Neuronal stem cell (in vitro differentiated cells): ENCODE data around the gene TAX1BP3.
A peak's percentile ranks its signal among the peaks of the same experiment; 100 is the strongest.

Experiments
- DNase-seq: peaks from one replicate; pipeline ENCODE4 v3.0.0-alpha.2; 2013; ENCODE audit warnings: low spot score
- H2AFZ ChIP-seq: one replicate; pipeline ENCODE4 v1.6.1; 2013; ENCODE audit warnings: mild to moderate bottlenecking, low read length, inconsistent platforms
- H2AK5ac ChIP-seq: 2 replicates; pipeline ENCODE4 v1.6.1; 2013; ENCODE audit warnings: low read depth, mild to moderate bottlenecking, inconsistent platforms, low read length, moderate library complexity, mixed read lengths
- H2BK120ac ChIP-seq: 2 replicates; pipeline ENCODE4 v1.6.1; 2013; ENCODE audit warnings: low read depth, mild to moderate bottlenecking, inconsistent platforms, low read length, moderate library complexity, mixed read lengths
- H2BK12ac ChIP-seq: one replicate; pipeline ENCODE4 v1.6.1; 2013; ENCODE audit warnings: low read length, inconsistent platforms
- H2BK15ac ChIP-seq: 2 replicates; pipeline ENCODE4 v1.6.1; 2013; ENCODE audit warnings: mild to moderate bottlenecking, low read length, inconsistent platforms, mixed read lengths
- H2BK5ac ChIP-seq: one replicate; pipeline ENCODE4 v1.6.1; 2013; ENCODE audit warnings: inconsistent platforms, mild to moderate bottlenecking, low read length, moderate library complexity
- H3K14ac ChIP-seq: one replicate; pipeline ENCODE4 v1.6.1; 2013; ENCODE audit warnings: low read length, inconsistent platforms
- H3K18ac ChIP-seq: 2 replicates; pipeline ENCODE4 v1.6.1; 2013; ENCODE audit warnings: low read length, inconsistent platforms
- H3K23ac ChIP-seq: 2 replicates; pipeline ENCODE4 v1.6.1; 2013; ENCODE audit warnings: low read depth, mild to moderate bottlenecking, mixed read lengths, low read length, inconsistent platforms; ENCODE audit not compliant: poor library complexity
- H3K27ac ChIP-seq: replicated peaks from 3 replicates; pipeline ENCODE4 v1.5.1; 2013; ENCODE audit warnings: low read length, inconsistent platforms
- H3K27me3 ChIP-seq, 3 experiments: 2 replicates each; pipeline ENCODE4 v1.6.1; 2013; ENCODE audit warnings: low read length in 3 of 3, mild to moderate bottlenecking in 2 of 3, inconsistent platforms in 1 of 3, low read depth in 1 of 3, mixed read lengths in 1 of 3, moderate library complexity in 1 of 3; ENCODE audit not compliant: control insufficient read depth in 3 of 3, insufficient read depth in 3 of 3
- H3K36me3 ChIP-seq, 2 donors: replicated peaks in 1 of 2; 2 replicates each; pipeline ENCODE4 v1.6.1; 2013; ENCODE audit warnings: low read length in 2 of 2; ENCODE audit not compliant: control insufficient read depth in 2 of 2, insufficient read depth in 2 of 2
- H3K4ac ChIP-seq: 2 replicates; pipeline ENCODE4 v1.6.1; 2013; ENCODE audit warnings: inconsistent platforms, mild to moderate bottlenecking, low read length, moderate library complexity
- H3K4me1 ChIP-seq, 2 donors: 1 replicate in 1 of 2; 2 replicates in 1 of 2; pipeline ENCODE4 v1.6.1; 2013; ENCODE audit warnings: low read length in 2 of 2, low read depth in 1 of 2; ENCODE audit not compliant: control insufficient read depth in 2 of 2, insufficient read depth in 1 of 2
- H3K4me2 ChIP-seq: one replicate; pipeline ENCODE4 v1.6.1; 2013; ENCODE audit warnings: mild to moderate bottlenecking, low read length, inconsistent platforms; ENCODE audit not compliant: insufficient read depth, poor library complexity, severe bottlenecking
- H3K4me3 ChIP-seq, 2 donors: 2 replicates each; pipeline ENCODE4 v1.5.1; 2013; ENCODE audit warnings: low read length in 2 of 2, mild to moderate bottlenecking in 2 of 2, inconsistent platforms in 1 of 2, moderate library complexity in 1 of 2
- H3K79me1 ChIP-seq: one replicate; pipeline ENCODE4 v1.6.1; 2013; ENCODE audit warnings: low read depth, mild to moderate bottlenecking, inconsistent platforms, low read length, moderate library complexity
- H3K9ac ChIP-seq: one replicate; pipeline ENCODE4 v1.6.1; 2013; ENCODE audit warnings: mild to moderate bottlenecking, low read depth, low read length, inconsistent platforms; ENCODE audit not compliant: poor library complexity
- H3K9me3 ChIP-seq, 2 donors: replicated peaks in 1 of 2; 2 replicates each; pipeline versions ENCODE3 to v1.6.1; 2013; ENCODE audit warnings: low read length in 2 of 2, mild to moderate bottlenecking in 2 of 2, inconsistent platforms in 1 of 2, low read depth in 1 of 2, mixed read lengths in 1 of 2, moderate library complexity in 1 of 2; ENCODE audit not compliant: control insufficient read depth in 2 of 2, insufficient read depth in 1 of 2
- H4K8ac ChIP-seq: one replicate; pipeline ENCODE4 v1.6.1; 2013; ENCODE audit warnings: low read depth, mild to moderate bottlenecking, inconsistent platforms, low read length, moderate library complexity
- H4K91ac ChIP-seq: one replicate; pipeline ENCODE4 v1.6.1; 2013; ENCODE audit warnings: low read length, low read depth, mild to moderate bottlenecking, inconsistent platforms; ENCODE audit not compliant: poor library complexity
- WGBS, 2 donors: extraction: QIAGEN DNeasy Blood & Tissue Kit; methylation state at CpG; one replicate each; pipeline ENCODE4 v1.1.7; 2013; ENCODE audit warnings: missing lambda C conversion rate in 2 of 2, mixed read lengths in 1 of 2; ENCODE audit not compliant: insufficient read length in 2 of 2, insufficient replicate concordance in 1 of 2; ENCODE audit errors: extremely low coverage in 2 of 2; 5-methylcytosine and 5-hydroxymethylcytosine counted together

TAX1BP3 gene

DNA sequence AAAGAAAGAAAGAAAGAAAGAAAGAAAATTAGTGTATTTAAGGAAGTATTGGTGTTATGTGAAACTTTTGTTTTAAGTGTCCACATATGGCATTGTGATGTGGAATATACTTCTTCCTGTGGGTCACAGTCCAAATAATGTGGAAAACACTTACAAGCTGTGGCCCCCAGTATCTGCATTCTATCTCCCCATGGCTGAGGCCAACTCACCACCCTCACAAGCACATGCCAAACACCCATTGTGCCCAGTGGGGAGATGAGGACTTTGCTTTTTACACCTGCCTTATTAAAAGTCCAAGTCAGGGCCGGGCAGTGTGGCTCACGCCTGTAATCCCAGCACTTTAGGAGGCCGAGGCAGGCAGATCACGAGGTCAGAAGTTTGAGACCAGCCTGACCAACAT is 31.6 kb upstream of the TAX1BP3 start:
- Histone ChIP-seq H3K4ac (no peak overlapping the region), H4K8ac (no peak overlapping the region), H3K36me3 (no peaks in the 10 kb centered on the region), H3K23ac (no peak overlapping the region), H2BK15ac (no peak overlapping the region), H3K14ac (no peak overlapping the region), H2AFZ (no peak overlapping the region), H2AK5ac (no peak overlapping the region), H3K9ac (no peak overlapping the region), H3K4me2 (no peak overlapping the region), H3K4me1 (peaks cover 3 to 8% of the 10 kb centered on the region in 2 donors), H3K18ac (no peak overlapping the region), H3K27ac (no peak overlapping the region), H2BK120ac (no peak overlapping the region), H3K4me3 (no peak overlapping the region), H2BK12ac (no peak overlapping the region), H4K91ac (no peak overlapping the region), H2BK5ac (no peak overlapping the region), H3K79me1 (no peaks in the 10 kb centered on the region), H3K27me3 (peaks cover 15 to 34% (median 31%) of the 10 kb centered on the region in 3 experiments), H3K9me3 (peaks cover 7 to 9% of the 10 kb centered on the region in 2 donors)
- WGBS, 2 donors: no CpG with 5 or more reads among the region's 4 CpGs
- DNase-seq: no peak

DNA sequence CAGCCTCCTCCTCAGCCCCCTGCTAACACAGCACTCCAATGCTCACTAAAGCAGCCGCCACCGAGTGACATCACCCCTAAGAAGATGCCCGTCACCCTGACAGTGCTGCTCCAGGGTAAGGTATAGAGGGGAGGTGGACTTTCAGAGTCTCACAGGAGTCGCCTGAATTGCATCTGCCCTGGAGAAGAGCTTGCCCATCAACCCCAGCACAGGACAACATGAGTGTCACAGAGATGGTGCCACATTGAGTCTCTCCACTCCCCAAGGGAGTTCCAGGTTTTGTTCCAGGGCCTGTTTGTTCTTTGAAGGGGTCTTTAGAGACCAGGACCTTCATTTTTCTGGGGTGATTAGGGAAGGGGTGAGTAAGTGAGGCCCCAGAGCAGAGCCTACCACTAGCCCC is 29.8 kb upstream of the TAX1BP3 start:
- Histone ChIP-seq H3K9ac (no peak overlapping the region), H3K18ac (no peak overlapping the region)

DNA sequence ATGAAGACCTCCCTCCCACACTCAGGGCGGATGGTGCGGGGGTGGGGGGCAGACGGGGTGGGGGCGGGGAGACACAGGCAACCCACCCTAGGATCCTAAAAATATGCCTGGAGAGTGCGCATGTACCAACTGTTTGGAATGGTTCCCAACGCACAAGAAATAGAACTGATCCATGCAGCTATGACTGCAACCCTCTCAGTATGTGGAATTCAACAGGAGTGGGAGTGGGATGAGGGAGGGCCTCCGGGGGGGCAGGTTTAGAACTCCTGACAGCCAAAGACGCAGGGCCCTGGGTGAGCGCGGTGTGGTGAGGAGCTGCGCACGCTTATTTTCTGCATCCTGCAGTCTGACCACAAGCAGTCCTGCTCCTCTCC is 28.7 kb upstream of the TAX1BP3 start:
- no CpG with 5 or more reads among the region's 12 CpGs for WGBS, 2 donors
- Histone ChIP-seq H2BK12ac (no peak overlapping the region), H4K91ac (no peak overlapping the region), H3K9me3 (peaks cover 7 to 9% of the 10 kb centered on the region in 2 donors), H3K36me3 (no peaks in the 10 kb centered on the region), H3K18ac (no peak overlapping the region), H2BK120ac (no peak overlapping the region), H3K9ac (no peak overlapping the region), H3K4me1 (peaks cover 6 to 8% of the 10 kb centered on the region in 2 donors), H3K79me1 (no peaks in the 10 kb centered on the region), H2AFZ (no peak overlapping the region), H3K14ac (no peak overlapping the region), H3K23ac (no peak overlapping the region), H2AK5ac (no peak overlapping the region), H3K27me3 (peaks cover 20 to 50% (median 42%) of the 10 kb centered on the region in 3 experiments), H2BK15ac (no peak overlapping the region), H3K4me3 (no peak overlapping the region), H3K4me2 (no peak overlapping the region), H3K4ac (no peak overlapping the region), H4K8ac (no peak overlapping the region), H2BK5ac (no peak overlapping the region), H3K27ac (no peak overlapping the region)
- DNase-seq: no peak

More for the DNA sequence above, 29.8 kb upstream of the TAX1BP3 start:
- peaks cover 20 to 48% (median 42%) of the 10 kb centered on the region in 3 experiments for H3K27me3 ChIP-seq
- no peak overlapping the region for H3K4me2 ChIP-seq
- H2BK5ac ChIP-seq: no peak overlapping the region
- no CpG with 5 or more reads among the region's 4 CpGs for whole genome bisulfite sequencing, 2 donors
- no peak overlapping the region for H2BK120ac ChIP-seq
- no peak overlapping the region for H3K23ac ChIP-seq
- no peak overlapping the region for H2AK5ac ChIP-seq
- H2BK12ac ChIP-seq: no peak overlapping the region
- H3K9me3 ChIP-seq: peaks cover 7 to 9% of the 10 kb centered on the region in 2 donors
- no peak overlapping the region for H4K8ac ChIP-seq
- DNase-seq: no peak
- H3K27ac ChIP-seq: no peak overlapping the region
- H3K36me3 ChIP-seq: no peaks in the 10 kb centered on the region
- H3K14ac ChIP-seq: no peak overlapping the region
- H2AFZ ChIP-seq: no peak overlapping the region
- H3K4ac ChIP-seq: no peak overlapping the region
- H4K91ac ChIP-seq: no peak overlapping the region
- no peak overlapping the region for H3K4me3 ChIP-seq
- H3K79me1 ChIP-seq: no peaks in the 10 kb centered on the region
- H2BK15ac ChIP-seq: no peak overlapping the region
- peaks cover 6 to 8% of the 10 kb centered on the region in 2 donors for H3K4me1 ChIP-seq

DNA sequence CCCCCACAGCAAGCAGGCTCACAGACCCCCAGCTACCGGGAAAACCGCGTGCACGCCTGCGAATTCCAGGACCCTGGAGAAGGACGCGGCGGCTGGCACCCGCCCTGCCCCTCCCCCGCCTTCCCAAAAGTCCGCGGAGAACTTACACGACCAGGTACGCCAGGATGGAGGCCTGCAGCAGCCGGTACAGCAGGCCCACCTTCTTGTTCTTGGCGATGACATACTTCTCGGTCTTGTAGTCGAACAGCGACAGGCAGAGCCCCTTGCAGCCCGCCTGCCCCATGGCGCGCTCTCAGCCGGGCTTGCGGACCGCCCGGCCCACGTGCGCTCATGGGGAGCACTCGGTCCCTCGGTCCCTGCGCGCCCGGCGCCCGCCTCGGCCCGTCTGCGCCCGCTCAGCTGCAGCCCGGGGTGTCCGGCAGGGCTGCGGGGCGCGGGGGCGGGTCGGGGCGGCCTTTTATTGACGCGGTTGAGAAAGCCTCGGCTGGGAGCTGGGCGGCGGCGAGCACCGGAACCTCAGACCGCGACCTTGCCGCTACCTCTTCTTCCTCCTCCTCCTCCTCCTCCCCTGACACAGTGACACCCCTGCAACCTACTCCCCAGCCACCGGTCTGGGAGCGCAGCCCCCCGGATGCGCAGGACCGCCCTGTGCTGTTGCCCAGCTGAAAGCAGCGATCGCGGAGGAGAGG is 27.5 kb upstream of the TAX1BP3 start, which contains the start of gene P2RX5:
Gene P2RX5, minus strand, starts transcription at position 433 of the 689 bp plus-strand sequence. Its CDS starts 150 bp downstream, at position 283.
- Histone ChIP-seq H3K36me3 (no peaks in the 10 kb centered on the region), H4K8ac (no peak within 1 kb of the TSS), H3K23ac (no peak within 1 kb of the TSS), H2BK5ac (no peak within 1 kb of the TSS), H2AK5ac (peak within 1 kb of the TSS; percentile 52), H3K27me3 (peaks cover 20 to 50% (median 42%) of the 10 kb centered on the region in 3 experiments), H3K27ac (no peak within 1 kb of the TSS), H3K18ac (no peak within 1 kb of the TSS), H3K4me2 (peak within 1 kb of the TSS; percentile 69), H3K4ac (no peak within 1 kb of the TSS), H3K9me3 (peaks cover 7 to 9% of the 10 kb centered on the region in 2 donors), H2BK15ac (no peak within 1 kb of the TSS), H3K4me3 (peak within 1 kb of the TSS; percentile 46 to 75), H2BK120ac (no peak within 1 kb of the TSS), H3K9ac (no peak within 1 kb of the TSS), H2AFZ (peak within 1 kb of the TSS; percentile 93), H3K79me1 (no peaks in the 10 kb centered on the region), H3K14ac (no peak within 1 kb of the TSS), H3K4me1 (peaks cover 6 to 8% of the 10 kb centered on the region in 2 donors), H2BK12ac (no peak within 1 kb of the TSS), H4K91ac (no peak within 1 kb of the TSS)
- WGBS, 2 donors: no CpG with 5 or more reads among the region's 65 CpGs
- peak; percentile 43 for DNase-seq
